ENCODE results near the gene ERF. TPM values are rescaled to one million over a fixed set of nuclear protein-coding genes. Genes with fewer than 3 reads are reported as not detected.

The ERF gene
- total and polyA plus RNA-seq, 2 of the 8 experiments (the other 6 are each of a cell fraction or from before 2014, with no cell fraction given), result 43.7 to 62.7 TPM

GRCh38 chr19:42204664-42205063 is 50.3 kb downstream of the ERF start:
- Histone ChIP-seq H3K4me2 (ENCODE audit: insufficient read depth in 1 of 2, low read depth in 2 of 2, low read length in 2 of 2) (no peak overlapping the region; a peak in 1 of 4 replicates), H4K91ac (replicated peaks; ENCODE audit: insufficient read length, low read length) (no peak overlapping the region), H3K9me3 (ENCODE audit: insufficient read depth in 2 of 2, low read depth in 1 of 2, low read length in 1 of 2) (no peaks in the 10 kb centered on the region), H3K79me2 (ENCODE audit: control insufficient read depth in 1 of 2, insufficient read depth in 2 of 2, low read length in 2 of 2) (peaks cover 0 to 42% of the 10 kb centered on the region in 2 experiments; a peak in 2 of 4 replicates), H3K4ac (replicated peaks; ENCODE audit: insufficient read length, low read depth, low read length) (no peak overlapping the region), H3K18ac (ENCODE audit: extremely low read depth, low read length) (no peak overlapping the region), H3K23me2 (ENCODE audit: low read depth, low read length) (no peaks in the 10 kb centered on the region), H3K27me3 (replicated peaks in 1 of 4; ENCODE audit: control insufficient read depth in 3 of 4, extremely low read depth in 1 of 4, insufficient read depth in 3 of 4, low read length in 3 of 4) (no peaks in the 10 kb centered on the region), H3K14ac (ENCODE audit: insufficient read length) (no peak overlapping the region), H2AFZ (ENCODE audit: low read length) (no peak overlapping the region), H4K8ac (ENCODE audit: extremely low read depth, insufficient read depth, low read length) (no peak overlapping the region), H3K56ac (replicated peaks; ENCODE audit: insufficient read length, low read depth, low read length) (no peak overlapping the region), H4K20me1 (replicated peaks in 1 of 2; ENCODE audit: control insufficient read depth in 1 of 2, insufficient read depth in 2 of 2, low read length in 2 of 2) (peaks cover 9 to 37% of the 10 kb centered on the region in 2 experiments), H2BK120ac (replicated peaks; ENCODE audit: low read depth, low read length) (no peak overlapping the region), H2BK12ac (ENCODE audit: low read depth, low read length) (no peak overlapping the region), H2BK5ac (ENCODE audit: low read depth, low read length) (no peak overlapping the region), H3K23ac (ENCODE audit: insufficient read length) (no peak overlapping the region), H2AK5ac (ENCODE audit: low read depth, low read length) (no peak overlapping the region), H3K4me3 (ENCODE audit: extremely low read depth in 1 of 4, insufficient read depth in 2 of 4, low read depth in 3 of 4, low read length in 4 of 4) (peak overlapping the region in 1 of 4 experiments; percentile 24; a peak in 1 of 8 replicates), H2BK20ac (ENCODE audit: low read length) (no peak overlapping the region), H4K5ac (ENCODE audit: insufficient read length, low read depth, low read length) (no peak overlapping the region), H3K27ac (ENCODE audit: low read depth, low read length) (no peak overlapping the region), H3K9ac (replicated peaks in 1 of 4; ENCODE audit: extremely low read depth in 1 of 4, low read depth in 3 of 4, low read length in 3 of 4) (no peak overlapping the region; a peak in 1 of 7 replicates), H3K4me1 (replicated peaks in 1 of 4; ENCODE audit: control insufficient read depth in 3 of 4, insufficient read depth in 4 of 4, low read length in 3 of 4) (peaks cover 0 to 12% (median 4%) of the 10 kb centered on the region in 4 experiments; a peak in 3 of 7 replicates), H2BK15ac (ENCODE audit: low read length) (no peak overlapping the region), H3K36me3 (ENCODE audit: control insufficient read depth in 2 of 4, insufficient read depth in 4 of 4, low read length in 3 of 4) (peaks cover 10 to 67% (median 20%) of the 10 kb centered on the region in 4 experiments; a peak in 7 of 8 replicates), H3K79me1 (ENCODE audit: low read depth, low read length) (peaks cover 18% of the 10 kb centered on the region)
- DNase-seq (ENCODE audit: low read depth in 1 of 2, low spot score in 2 of 2) (no peak), FAIRE-seq (peak; percentile 42)
- POLR2A ChIA-PET (ENCODE audit: partially characterized antibody), result interaction anchor here (0.5 to 1.9 kb wide), 4 partner anchors 12 to 39 kb away, joined by 3 to 7 read pairs (median 4); partner anchors contain the start of gene ZNF526
- CTCF ChIA-PET (ENCODE audit: partially characterized antibody), result interaction anchor here (0.8 to 1.7 kb wide), 5 partner anchors 10 to 176 kb away, joined by 3 to 5 read pairs (median 3); no protein-coding TSS in a partner anchor
- 71% methylated on average over 4 of the region's 6 CpGs; no CpG with 5 or more reads in 1 of the 2 experiments for WGBS, 2 experiments (ENCODE audit: extremely low coverage in 1 of 2, insufficient coverage in 1 of 2, insufficient read length in 1 of 2, insufficient replicate concordance in 2 of 2, low coverage in 1 of 2, low lambda C conversion rate in 2 of 2, missing lambda C conversion rate in 1 of 2)
- TF ChIP-seq MAFK (IDR thresholded peaks at IDR 0.05; ENCODE audit: low read depth, low read length) (no peak), RXRA (IDR thresholded peaks at IDR 0.05; ENCODE audit: insufficient read depth, low read depth, low read length) (no peak), BCL11A (IDR thresholded peaks at IDR 0.05; ENCODE audit: low read depth in 2 of 2, low read length in 2 of 2) (no peak), RFX5 (IDR thresholded peaks at IDR 0.05; ENCODE audit: borderline replicate concordance, low read depth, low read length) (no peak), SRF (IDR thresholded peaks at IDR 0.05; ENCODE audit: low read depth, low read length) (no peak), EGR1 (IDR thresholded peaks at IDR 0.05; ENCODE audit: borderline replicate concordance, low read depth, low read length) (peak; percentile 19; the same call in 1 of the 2 replicates), SAP30 (IDR thresholded peaks at IDR 0.05; ENCODE audit: insufficient read depth, insufficient replicate concordance, low read length) (no peak), CTCF (IDR thresholded peaks at IDR 0.05; ENCODE audit: control extremely low read depth in 1 of 3, insufficient read depth in 1 of 3, low read depth in 1 of 3, low read length in 3 of 3) (peak; percentile 9 to 33 (median 11); a peak in 3 of 4 replicates), TBP (IDR thresholded peaks at IDR 0.05; ENCODE audit: low read depth, low read length) (no peak), POLR2AphosphoS5 (IDR thresholded peaks at IDR 0.05; ENCODE audit: low read depth, low read length) (no peak), SP2 (IDR thresholded peaks at IDR 0.05; ENCODE audit: low read length) (no peak)
